Measurements from ENCODE around the gene UBR1.
"Not testable (repeated sequence)": the region's sequence is repeated elsewhere in the genome, so short reads cannot be mapped to it uniquely, and the experiment has no call there.

Gene UBR1

DNA sequence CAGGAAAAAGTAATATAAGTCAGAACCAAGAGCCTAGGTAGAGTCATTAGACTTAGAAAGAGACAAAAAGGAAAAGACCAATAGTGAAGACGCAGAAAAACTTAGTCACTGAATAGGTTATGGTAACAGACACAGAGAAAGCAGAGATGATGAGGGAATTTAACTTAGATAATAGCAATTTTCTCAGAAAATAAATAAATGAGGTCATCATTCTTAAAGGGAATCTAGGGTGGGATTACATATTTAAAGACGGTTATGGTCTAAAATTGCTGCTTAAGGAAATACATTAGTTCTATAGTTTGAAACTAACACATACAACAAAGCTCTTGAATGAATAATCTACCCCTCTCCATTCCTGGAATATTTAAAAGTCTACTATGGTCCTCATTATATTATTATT is 59.4 kb downstream of the UBR1 start:
- no peak for DNase-seq

DNA sequence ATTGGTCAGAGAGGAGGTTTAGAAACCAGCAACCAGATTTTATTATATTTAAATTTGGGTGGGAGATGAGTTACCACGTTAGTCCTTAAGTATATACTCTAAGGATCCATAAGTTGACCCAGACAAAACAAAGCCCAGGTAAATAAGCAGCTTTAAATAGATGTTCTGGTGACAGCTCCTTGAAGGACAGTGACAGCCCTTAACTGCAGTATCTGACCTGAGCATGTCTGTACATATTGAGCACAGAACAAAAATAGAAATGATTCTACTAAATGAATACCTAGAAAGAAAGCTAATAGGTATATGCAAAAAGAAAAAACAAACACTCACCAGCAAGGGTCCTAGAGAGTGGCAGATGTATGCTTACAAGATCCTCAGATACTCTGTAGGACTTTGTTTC is 63.0 kb downstream of the UBR1 start:
- DNase-seq: no peak

DNA sequence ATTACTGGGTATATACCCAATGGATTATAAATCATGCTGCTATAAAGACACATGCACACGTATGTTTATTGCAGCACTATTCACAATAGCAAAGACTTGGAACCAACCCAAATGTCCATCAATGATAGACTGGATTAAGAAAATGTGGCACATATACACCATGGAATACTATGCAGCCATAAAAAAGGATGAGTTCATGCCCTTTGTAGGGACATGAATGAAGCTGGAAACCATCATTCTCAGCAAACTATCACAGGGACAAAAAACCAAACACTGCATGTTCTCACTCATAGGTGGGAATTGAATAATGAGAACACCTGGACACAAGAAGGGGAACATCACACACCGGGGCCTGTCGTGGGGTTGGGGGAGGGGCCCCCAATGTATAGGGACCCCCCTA is 64.8 kb downstream of the UBR1 start:
- not testable (repeated sequence) for DNase-seq

DNA sequence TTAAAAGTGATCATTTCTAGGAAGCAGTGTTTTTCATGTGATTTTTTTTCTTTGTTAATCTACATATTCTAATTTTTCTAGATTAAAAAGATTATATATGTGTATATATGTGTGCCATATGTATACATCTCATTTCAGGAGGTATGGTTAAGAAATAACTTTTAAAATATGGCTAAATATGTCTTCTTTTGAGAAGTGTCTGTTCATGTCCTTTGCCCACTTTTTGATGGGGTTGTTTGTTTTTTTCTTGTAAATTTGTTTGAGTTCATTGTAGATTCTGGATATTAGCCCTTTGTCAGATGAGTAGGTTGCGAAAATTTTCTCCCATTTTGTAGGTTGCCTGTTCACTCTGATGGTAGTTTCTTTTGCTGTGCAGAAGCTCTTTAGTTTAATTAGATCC is 70.6 kb downstream of the UBR1 start:
- not testable (repeated sequence) for DNase-seq

DNA sequence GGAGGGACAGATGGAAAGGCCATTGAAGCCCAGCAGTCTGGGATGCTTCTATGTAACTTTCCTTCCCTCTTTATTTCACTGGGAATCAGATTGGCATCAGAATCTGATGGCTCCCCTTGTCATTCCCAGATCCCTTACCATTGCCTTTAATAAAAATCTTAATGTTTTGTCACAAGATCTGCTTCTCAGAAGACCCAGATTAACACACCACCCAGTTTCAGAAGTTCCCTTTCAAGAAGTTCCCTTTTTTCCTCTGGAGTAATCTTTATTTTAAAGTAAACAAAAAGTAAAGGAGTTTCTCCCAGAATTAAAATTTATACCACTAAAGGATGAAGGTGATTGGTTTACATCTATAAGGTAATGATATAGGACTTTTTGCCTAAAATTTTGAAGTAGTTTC is 76.4 kb downstream of the UBR1 start:
- no peak for DNase-seq

DNA sequence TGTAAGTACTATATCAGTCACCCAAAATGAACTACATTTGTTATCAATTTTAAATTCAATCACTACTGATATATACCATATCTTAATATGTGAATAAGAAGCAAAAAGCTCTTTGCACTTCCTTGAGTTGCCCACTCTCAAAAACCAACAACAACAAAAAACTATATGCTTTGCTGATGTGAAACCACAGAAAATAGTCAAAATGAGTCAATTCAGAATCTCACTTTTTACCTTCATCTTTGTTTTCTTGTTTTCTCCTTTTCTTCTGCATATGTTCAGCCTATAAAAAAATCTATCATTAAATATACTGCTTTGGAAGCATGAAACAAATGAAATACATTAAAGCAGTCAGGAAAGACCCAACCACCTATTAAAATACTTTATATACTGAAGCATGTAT is 80.7 kb downstream of the UBR1 start:
- no peak for DNase-seq

DNA sequence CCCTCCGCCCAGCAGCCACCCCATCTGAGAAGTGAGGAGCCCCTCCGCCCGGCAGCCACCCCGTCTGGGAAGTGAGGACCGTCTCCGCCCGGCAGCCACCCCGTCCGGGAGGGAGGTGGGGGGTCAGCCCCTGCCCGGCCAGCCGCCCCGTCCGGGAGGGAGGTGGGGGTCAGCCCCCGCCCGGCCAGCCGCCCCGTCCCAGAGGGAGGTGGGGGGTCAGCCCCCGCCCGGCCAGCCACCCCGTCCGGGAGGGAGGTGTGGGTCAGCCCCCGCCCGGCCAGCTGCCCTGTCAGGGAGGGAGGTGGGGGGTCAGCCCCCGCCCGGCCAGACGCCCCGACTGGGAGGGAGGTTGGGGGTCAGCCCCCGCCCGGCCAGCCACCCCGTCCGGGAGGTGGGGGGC is 91.2 kb downstream of the UBR1 start:
- not testable (repeated sequence) for DNase-seq

DNA sequence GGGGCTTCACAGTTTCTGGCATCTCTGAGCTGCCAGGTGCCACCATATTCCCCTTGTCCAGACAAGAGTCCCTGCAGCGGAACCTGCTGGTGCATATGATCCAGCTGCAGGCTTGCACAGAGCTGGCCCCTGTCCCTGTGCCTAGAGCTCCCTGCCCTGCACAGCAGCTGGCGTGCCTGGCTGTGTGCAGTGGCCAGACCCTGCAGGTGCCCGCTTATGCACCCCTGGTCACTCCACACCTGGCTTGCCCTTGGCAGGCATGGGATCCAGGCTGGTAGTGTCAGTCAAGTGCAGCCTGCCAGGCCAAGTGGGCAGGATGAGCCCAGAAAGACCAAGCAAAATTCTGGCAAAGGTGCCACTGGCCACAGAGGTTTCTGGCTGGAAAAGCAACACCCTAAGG is 96.6 kb downstream of the UBR1 start:
- DNase-seq: no peak

DNA sequence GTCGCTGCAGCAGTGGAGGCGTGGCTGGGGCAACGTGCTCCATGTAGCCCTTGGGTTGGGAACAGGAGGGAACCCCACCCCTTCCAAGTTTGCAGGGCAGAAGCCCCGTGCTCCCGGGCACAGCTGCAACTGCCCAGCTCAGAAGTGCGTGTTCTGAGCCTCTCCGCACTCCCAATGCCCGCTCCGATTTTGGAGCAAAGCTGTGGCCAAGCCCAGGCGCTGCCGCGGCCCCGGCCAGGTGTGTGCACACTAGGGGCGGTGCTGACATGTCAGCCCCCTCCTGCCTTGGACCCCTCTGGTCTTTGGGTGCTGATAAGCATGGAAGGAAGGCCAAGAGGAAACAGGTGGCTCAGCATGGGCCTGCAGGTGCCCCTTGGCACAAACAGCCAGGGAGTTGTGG is 97.7 kb downstream of the UBR1 start:
- DNase-seq: no peak

DNA sequence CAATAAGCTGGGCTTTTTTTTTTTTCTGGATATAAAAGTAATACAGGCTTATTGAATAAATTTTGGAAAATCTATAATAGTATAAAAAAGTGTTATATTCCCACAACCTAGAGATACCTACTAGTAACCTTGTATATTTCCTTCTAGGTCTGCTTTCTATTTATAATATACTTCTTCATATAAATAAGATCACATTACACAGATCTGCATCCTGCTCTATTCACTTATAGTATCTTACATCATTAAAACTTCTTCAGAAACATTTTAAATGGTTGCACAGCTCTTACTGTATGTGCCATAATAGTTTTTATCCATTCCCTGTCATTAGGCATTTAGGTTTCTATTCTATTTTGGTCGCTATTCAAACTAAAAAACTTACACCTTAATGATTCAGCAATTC is 98.3 kb downstream of the UBR1 start:
- DNase-seq: no peak

DNA sequence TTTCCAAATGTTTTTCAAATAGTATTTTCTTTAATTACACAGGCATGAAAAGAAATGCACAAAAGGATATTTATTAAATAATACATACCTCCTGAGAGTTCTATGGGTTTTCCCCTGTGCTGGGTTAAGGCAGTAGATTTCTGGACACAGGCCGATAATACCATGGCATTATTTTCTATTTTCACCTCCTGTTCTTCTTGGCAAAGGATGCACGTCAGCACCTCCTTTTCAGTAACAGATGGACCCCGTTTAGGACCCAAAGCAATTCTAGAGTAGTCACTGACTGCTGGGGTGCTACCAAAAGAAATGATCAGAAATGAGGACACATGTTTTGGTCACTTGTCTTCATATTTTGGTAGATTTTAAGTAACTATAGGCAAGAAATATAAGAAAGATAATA is 98.8 kb downstream of the UBR1 start:
- DNase-seq: no peak

DNA sequence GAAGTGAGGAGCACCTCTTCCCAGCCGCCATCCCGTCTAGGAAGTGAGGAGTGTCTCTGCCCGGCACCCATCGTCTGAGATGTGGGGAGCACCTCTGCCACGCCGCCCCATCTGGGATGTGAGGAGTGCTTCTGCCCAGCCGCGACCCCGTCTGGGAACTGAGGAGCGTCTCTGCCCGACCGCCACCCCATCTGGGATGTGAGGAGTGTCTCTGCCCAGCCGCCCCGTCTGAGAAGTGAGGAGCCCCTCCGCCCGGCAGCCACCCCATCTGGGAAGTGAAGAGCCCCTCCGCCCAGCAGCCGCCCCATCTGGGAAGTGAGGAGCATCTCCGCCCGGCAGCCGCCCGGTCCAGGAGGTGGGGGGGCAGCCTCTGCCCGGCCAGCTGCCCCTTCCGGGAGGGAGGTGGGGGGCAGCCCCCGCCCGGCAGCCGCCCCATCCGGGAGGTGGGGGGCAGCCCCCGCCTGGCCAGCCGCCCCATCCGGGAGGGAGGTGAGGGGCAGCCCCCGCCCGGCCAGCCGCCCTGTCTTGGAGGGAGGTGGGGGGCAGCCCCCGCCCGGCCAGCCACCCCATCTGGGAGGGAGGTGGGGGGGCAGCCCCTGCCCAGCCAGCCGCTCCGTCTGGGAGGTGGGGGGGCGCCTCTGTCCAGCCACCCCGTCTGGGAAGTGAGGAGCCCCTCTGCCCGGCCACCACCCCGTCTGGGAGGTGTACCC is 100.8 kb downstream of the UBR1 start:
- not testable (repeated sequence) for DNase-seq

DNA sequence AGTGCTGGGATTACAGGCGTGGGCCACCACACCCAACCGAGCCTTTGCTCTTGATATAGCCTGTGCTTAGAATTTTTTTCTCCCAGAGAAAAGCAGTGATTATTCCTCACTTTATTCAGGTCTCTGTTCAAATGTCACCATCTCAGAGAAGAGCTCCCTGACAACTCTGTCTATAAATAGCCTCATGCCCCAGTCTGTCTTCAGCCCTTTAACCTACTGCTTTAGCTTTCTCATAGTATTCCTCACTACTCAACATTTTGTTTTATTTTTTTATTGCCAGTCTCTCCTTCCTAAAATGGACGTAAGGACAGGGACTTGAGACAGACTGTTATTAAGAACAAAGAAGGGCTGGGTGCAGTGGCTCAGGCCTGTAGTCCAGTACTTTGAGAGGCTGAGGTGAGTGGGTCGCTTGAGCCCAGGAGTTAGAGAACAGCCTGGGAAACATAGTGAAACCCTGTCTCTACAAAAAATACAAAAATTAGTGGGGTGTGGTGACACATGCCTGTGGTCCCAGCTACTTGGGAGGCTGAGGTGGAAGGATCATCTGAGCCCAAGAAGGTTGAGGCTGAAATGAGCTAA is 106.5 kb downstream of the UBR1 start:
- DNase-seq: no peak

DNA sequence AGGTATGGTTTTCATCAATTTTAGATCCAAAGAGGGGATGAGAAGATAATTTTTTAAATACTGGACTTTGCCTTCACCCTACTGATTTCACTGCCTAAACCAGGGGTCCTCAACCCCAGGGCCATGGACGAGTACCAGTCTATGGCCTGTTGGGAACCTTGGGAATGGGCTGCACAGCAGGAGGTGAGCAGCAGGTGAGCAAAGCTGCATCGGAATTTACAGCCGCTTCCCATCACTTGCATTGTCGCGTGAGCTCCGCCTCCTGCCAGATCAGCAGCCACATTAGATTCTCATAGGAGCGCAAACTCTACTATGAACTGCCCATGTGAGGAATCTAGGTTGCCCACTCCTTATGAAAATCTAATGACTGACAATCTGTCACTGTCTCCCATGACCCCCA is 109.0 kb downstream of the UBR1 start:
- DNase-seq: no peak

DNA sequence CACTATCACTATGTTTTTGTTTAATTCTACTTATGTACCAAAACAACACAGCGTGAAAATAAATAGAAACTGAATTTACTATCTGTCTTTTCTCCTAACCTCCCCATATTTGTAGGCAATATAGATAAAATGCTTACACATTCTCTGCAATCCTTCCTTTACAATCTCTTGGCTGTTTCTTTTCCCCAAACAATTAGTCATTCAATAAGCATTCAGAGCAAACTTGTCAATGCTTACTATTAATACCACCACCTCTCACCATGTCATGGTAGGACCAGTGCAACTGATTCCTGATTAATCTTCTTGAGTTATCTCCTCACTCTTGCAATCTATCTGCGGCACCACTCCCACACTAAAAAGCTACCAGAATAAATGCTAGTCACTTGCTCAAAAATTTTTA is 111.3 kb downstream of the UBR1 start:
- peak; percentile 73 for DNase-seq

DNA sequence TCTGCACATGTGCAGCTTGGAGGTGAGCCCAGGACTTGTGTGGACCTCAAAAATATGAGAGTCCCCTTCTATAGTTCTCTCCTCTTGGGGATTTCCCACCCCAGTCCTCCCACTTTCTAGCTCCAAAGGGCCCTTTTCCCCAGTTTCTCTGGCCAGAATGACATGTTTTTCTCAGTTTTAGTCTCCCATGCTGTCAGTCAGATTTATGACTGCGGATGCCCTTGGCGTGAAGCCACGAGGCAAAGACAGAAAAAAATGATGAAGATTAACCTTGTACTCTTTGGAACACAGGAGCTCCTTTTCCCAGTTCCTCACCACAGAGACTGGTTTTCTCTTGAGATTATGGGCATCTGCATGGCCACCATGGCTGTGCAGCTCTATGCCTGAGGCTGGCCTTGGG is 113.2 kb downstream of the UBR1 start:
- peak; percentile 5 for DNase-seq

DNA sequence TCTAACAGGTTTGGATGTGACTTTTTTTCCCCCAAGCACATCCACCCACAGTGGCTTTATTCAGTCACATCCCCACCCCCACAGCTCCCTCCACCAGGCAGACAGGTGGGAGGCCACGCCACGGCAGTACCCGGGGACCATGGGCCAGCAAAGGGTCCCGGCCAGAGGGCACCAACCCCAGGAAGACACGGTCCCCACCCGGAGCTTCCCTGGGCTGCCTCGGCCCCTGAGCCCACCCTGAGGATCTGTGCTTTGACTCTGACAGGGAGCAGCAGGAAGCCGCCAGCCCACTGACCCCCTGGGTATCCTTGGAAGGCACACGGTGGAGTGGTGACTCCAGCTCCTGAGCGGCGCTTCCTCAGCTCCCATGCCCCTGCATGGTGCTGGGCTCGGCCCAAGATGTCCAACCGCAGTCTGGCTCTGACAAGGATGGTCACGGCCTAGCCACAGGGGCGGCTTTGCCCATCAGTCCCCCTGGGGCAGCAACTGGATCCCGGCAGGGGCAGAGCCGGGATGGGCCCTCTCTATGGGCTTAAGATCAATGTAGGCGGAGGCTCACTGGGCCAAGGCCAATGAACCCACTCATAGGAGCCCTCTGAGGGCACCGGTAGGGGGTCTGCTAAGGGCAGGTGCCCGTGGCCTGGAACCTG is 119.0 kb downstream of the UBR1 start:
- DNase-seq: no peak

DNA sequence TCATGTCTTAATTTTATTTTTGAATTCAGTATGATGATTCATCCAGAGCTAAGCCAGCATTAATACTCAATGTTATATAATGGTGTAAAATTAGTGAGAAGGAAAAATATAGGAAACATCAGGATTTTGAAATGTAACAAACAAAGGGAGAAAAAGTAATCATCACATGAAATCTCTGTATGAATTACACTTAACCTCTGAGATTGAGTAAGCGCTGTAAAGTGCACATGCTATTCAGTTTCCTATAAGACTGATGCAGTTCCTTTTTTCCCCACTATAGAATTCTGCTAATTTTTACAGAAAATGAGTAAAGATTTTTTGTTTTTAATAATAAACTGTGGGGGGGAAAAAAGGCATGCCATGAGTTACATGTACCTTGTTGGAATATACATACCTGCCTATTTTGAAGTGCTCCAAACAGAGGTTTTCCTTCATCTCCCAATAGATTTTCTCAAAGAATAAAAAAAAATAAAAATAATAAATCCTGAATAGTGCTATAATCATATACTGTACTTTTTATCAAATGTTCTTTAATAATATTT is 121.3 kb downstream of the UBR1 start:
- DNase-seq: no peak

DNA sequence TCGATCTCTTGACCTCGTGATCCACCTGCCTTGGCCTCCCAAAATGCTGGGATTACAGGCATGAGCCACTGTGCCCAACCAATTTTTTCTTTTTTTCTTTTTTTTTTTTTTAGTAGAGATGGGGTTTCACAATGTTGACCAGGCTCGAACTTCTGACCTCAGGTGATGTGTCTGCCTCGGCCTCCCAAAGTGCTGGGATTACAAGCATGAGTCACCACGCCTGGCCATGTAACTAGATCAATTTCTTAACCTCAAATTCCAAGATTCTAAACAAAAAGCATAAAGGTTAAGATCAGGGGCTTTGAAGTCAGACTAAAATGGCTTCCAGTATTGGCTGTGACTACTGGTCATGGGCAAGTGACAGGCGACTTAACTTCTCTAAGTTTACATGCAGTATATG is 126.7 kb downstream of the UBR1 start:
- DNase-seq: peak; percentile 25

DNA sequence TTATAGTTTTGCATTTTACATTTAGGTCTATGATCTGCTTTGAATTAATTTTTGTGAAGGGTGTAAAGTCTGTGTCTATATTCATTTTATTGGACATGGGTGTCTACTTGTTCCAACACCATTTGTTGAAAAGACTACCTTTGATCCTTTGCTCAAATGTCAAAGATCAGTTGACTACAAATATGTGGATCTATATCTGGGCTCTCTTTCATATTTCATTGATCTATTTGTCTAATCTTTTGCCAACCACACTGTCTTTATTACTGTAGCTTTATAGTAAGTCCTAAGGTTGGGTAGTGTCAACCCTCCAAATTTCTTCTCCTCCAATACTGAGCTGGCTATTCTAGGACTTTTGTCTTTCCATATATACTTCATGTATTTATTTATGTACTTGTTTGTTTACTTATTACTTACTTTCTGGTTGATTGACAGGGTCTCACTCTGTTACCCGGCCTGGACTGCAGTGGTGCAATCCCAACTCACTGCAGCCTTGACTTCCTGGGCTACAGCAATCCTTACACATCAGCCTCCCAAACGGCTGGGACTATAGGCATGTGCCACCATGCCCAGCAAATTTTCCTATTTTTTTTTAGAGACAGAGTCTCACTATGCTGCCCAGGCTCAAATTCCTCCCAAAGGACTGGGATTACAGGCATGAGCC is 131.5 kb downstream of the UBR1 start:
- no peak for DNase-seq

DNA sequence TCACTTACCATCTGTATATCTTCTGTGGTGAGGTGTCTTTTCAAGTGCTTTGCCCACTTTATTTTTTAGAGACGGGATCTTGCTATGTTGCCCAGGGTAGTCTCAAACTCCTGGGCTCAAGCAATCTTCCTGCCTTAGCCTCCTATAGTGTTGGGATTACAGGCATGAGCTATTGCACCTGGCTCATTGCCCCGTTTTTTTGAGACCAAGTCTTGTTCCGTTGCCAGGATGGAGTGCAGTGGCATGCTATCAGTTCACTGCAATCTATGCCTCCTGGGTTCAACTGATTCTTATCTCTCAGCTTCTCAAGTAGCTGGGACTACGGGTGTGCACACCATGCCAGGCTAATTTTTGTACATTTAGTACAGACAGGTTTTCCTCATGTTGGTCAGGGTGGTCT is 132.7 kb downstream of the UBR1 start:
- DNase-seq: no peak

DNA sequence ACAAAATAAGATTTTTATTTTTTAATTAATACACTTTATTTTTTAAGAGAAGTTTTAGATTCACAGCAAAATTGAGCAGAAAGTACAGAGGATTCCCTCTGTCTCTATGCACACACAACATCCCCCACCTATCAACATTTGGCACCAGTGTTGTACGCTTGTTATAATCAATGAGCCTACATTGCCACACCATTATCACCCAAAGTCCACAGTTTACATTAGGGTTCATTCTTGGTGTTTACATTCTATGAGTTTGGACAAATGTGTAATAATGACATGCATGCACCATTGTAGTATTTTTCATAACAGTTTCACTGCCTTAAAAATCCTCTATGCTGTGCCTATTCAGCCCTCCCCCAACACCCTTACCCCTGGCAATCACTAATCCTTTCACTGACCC is 134.0 kb downstream of the UBR1 start:
- no peak for DNase-seq

DNA sequence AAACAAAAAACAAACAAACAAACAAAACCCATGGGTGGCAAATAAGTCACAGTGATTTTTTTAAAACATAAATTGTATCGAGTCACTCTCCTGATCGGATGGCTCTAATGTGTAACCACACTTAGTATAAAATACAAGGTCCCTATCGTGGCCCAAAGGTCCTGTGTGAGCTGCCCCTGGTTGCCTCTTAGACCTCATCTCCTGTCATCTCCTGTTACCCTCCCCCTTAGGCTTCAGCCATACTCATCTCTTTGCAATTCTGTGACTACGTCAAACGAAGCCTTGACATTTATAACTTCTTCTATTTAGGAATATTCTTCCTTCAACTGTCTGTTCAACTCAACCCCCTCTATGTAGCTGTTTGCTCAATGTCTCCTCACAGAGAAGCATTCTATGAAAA is 141.4 kb downstream of the UBR1 start:
- DNase-seq: no peak

DNA sequence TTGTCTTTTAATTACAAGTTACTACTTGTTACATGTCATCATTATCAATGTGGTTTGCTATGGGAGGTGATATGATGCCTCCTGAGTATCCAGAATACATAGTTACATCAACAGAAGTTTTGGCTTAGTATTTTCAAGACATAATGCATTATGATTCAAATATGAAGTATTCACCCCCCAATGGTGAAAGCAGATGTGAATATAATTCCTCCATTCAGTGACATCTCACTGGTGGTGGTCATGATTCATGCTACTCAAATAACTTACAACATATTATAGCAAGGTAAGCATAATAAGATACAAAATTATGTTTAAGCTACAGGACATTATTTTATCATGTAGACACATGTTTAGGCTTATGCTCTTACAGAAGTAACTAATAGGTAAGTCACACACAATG is 150.3 kb downstream of the UBR1 start:
- peak; percentile 85 for DNase-seq

All from fibroblast of skin of right biceps (primary cell).